Kidney epithelial cell (primary cell): ENCODE data around the gene MYO3B. TPM values are rescaled to one million over a fixed set of nuclear protein-coding genes. Genes with fewer than 3 reads are reported as not detected.

Experiments
- DNase-seq: peaks from one replicate; pipeline ENCODE4 v3.0.0-alpha.2; 2010; ENCODE audit warnings: low read depth
- H3K27me3 ChIP-seq: 2 replicates; pipeline ENCODE4 v1.6.0; 2011; ENCODE audit warnings: low read length; ENCODE audit not compliant: control insufficient read depth, insufficient read depth
- H3K36me3 ChIP-seq: 2 replicates; pipeline ENCODE4 v1.5.1; 2011; ENCODE audit warnings: low read length; ENCODE audit not compliant: control insufficient read depth, insufficient read depth
- H3K4me3 ChIP-seq: 2 replicates; pipeline ENCODE4 v1.5.1; 2011; ENCODE audit warnings: low read depth, mild to moderate bottlenecking, control low read depth, low read length
- CTCF ChIP-seq: IDR thresholded peaks from 2 replicates; pipeline ENCODE4 v1.5.1; 2011; ENCODE audit warnings: mild to moderate bottlenecking, moderate library complexity, low read length, control low read depth, inconsistent platforms; ENCODE audit not compliant: insufficient read depth, poor library complexity, severe bottlenecking
- total RNA-seq: library from RNA; depleted of rRNA; stranded (reverse); fragments of >200 nt; gene quantifications from 2 replicates; pipeline ENCODE4 v1.2.3, GENCODE V29; 2015

The MYO3B gene
- total RNA-seq, 1 donor from 2014 or later: 1.1 TPM

GRCh38 chr2:170185319-170185718 lies 7.4 kb downstream of the MYO3B start:
- Histone ChIP-seq H3K36me3 (no peaks in the 10 kb centered on the region), H3K27me3 (no peaks in the 10 kb centered on the region), H3K4me3 (no peak overlapping the region)
- no peak for TF ChIP-seq CTCF
- no peak for DNase-seq

- no peak for TF ChIP-seq CTCF
- DNase-seq: no peak
- H3K27me3 ChIP-seq: no peaks in the 10 kb centered on the region
- H3K4me3 ChIP-seq: no peak overlapping the region
- H3K36me3 ChIP-seq: no peaks in the 10 kb centered on the region
Observed at GRCh38 chr2:170189757-170190156, 11.8 kb downstream of the MYO3B start.

- Histone ChIP-seq H3K27me3 (no peaks in the 10 kb centered on the region), H3K4me3 (no peak overlapping the region), H3K36me3 (no peaks in the 10 kb centered on the region)
- no peak for DNase-seq
- no peak for TF ChIP-seq CTCF
Observed at GRCh38 chr2:170190172-170190571, 12.2 kb downstream of the MYO3B start.

- no peak overlapping the region for H3K4me3 ChIP-seq
- H3K36me3 ChIP-seq: no peaks in the 10 kb centered on the region
- TF ChIP-seq CTCF: no peak
- no peaks in the 10 kb centered on the region for H3K27me3 ChIP-seq
- DNase-seq: no peak
Observed at GRCh38 chr2:170191166-170191866, 13.4 kb downstream of the MYO3B start.

- H3K27me3 ChIP-seq: no peaks in the 10 kb centered on the region
- DNase-seq: no peak
- H3K4me3 ChIP-seq: no peak overlapping the region
- no peaks in the 10 kb centered on the region for H3K36me3 ChIP-seq
- no peak for TF ChIP-seq CTCF
Observed at GRCh38 chr2:170196963-170197362, 19.0 kb downstream of the MYO3B start.

GRCh38 chr2:170201275-170201674 lies 23.3 kb downstream of the MYO3B start:
- no peak for TF ChIP-seq CTCF
- H3K4me3 ChIP-seq: no peak overlapping the region
- H3K36me3 ChIP-seq: no peaks in the 10 kb centered on the region
- no peak for DNase-seq
- H3K27me3 ChIP-seq: no peaks in the 10 kb centered on the region
